ENCODE results near the gene TIAM1.

GRCh38 chr21:31363720-31364119 lies 19.7 kb upstream of the TIAM1 start:
- TF ChIP-seq, protein P1, sequence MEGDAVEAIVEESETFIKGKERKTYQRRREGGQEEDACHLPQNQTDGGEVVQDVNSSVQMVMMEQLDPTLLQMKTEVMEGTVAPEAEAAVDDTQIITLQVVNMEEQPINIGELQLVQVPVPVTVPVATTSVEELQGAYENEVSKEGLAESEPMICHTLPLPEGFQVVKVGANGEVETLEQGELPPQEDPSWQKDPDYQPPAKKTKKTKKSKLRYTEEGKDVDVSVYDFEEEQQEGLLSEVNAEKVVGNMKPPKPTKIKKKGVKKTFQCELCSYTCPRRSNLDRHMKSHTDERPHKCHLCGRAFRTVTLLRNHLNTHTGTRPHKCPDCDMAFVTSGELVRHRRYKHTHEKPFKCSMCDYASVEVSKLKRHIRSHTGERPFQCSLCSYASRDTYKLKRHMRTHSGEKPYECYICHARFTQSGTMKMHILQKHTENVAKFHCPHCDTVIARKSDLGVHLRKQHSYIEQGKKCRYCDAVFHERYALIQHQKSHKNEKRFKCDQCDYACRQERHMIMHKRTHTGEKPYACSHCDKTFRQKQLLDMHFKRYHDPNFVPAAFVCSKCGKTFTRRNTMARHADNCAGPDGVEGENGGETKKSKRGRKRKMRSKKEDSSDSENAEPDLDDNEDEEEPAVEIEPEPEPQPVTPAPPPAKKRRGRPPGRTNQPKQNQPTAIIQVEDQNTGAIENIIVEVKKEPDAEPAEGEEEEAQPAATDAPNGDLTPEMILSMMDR (IDR thresholded peaks at IDR 0.05; ENCODE audit: insufficient read depth, low read depth, low read length), result no peak
- no peak for TF ChIP-seq EZH2 (IDR thresholded peaks at IDR 0.05; ENCODE audit: insufficient read depth, low read length)
